ENCODE data around the gene RBM38.
A peak's percentile ranks its signal among the peaks of the same experiment; 100 is the strongest.
"Not testable (repeated sequence)": the region's sequence is repeated elsewhere in the genome, so short reads cannot be mapped to it uniquely, and the experiment has no call there.

Gene RBM38

GRCh38 chr20:57346477-57346876 is 44.7 kb upstream of the RBM38 start:
- Histone ChIP-seq H4K20me1 (ENCODE audit: low read depth, low read length) (no peaks in the 10 kb centered on the region), H3K4me2 (ENCODE audit: low read depth, low read length, poor library complexity, severe bottlenecking) (no peak overlapping the region), H3K4me3 (ENCODE audit: insufficient read depth, low read length, poor library complexity, severe bottlenecking) (no peak overlapping the region), H2AFZ (ENCODE audit: low read depth, low read length, severe bottlenecking) (no peak overlapping the region), H3K9me2 (replicated peaks; ENCODE audit: insufficient read depth, low read length) (no peaks in the 10 kb centered on the region), H3K9me3 (ENCODE audit: insufficient read depth, low read length) (no peaks in the 10 kb centered on the region), H3K79me2 (ENCODE audit: insufficient read depth, low read length) (peaks cover 4% of the 10 kb centered on the region), H3K27me3 (ENCODE audit: low read length) (no peaks in the 10 kb centered on the region), H3K36me3 (ENCODE audit: low read length) (no peaks in the 10 kb centered on the region), H3K9ac (ENCODE audit: low read length) (no peak overlapping the region), H3K27ac (ENCODE audit: low read depth, low read length) (no peak overlapping the region), H3F3A (ENCODE audit: insufficient read depth) (peaks cover 11% of the 10 kb centered on the region; the same call in 1 of the 2 replicates)
- no peak for TF ChIP-seq EZH2phosphoT487 (conservative IDR thresholded peaks at IDR 0.05; ENCODE audit: low read length)
- TF ChIP-seq CTCF (IDR thresholded peaks at IDR 0.05; ENCODE audit: insufficient read depth, low read length, poor library complexity, severe bottlenecking), result peak; percentile 67

- H4K20me1 ChIP-seq (ENCODE audit: low read depth, low read length), result no peaks in the 10 kb centered on the region; the same call in 1 of the 2 replicates
- H3K9ac ChIP-seq (ENCODE audit: low read length), result no peak overlapping the region
- H3K36me3 ChIP-seq (ENCODE audit: low read length), result no peaks in the 10 kb centered on the region
- no peaks in the 10 kb centered on the region for H3K9me3 ChIP-seq (ENCODE audit: insufficient read depth, low read length)
- H3K27me3 ChIP-seq (ENCODE audit: low read length), result no peaks in the 10 kb centered on the region
- peaks cover 13% of the 10 kb centered on the region for H3K79me2 ChIP-seq (ENCODE audit: insufficient read depth, low read length)
- H3K9me2 ChIP-seq (replicated peaks; ENCODE audit: insufficient read depth, low read length), result no peaks in the 10 kb centered on the region
- peaks cover 11% of the 10 kb centered on the region; the same call in 1 of the 2 replicates for H3F3A ChIP-seq (ENCODE audit: insufficient read depth)
- no peak overlapping the region for H3K4me3 ChIP-seq (ENCODE audit: insufficient read depth, low read length, poor library complexity, severe bottlenecking)
- H3K27ac ChIP-seq (ENCODE audit: low read depth, low read length), result no peak overlapping the region
- H3K4me2 ChIP-seq (ENCODE audit: low read depth, low read length, poor library complexity, severe bottlenecking), result no peak overlapping the region
- no peak for TF ChIP-seq EZH2phosphoT487 (conservative IDR thresholded peaks at IDR 0.05; ENCODE audit: low read length)
- TF ChIP-seq CTCF (IDR thresholded peaks at IDR 0.05; ENCODE audit: insufficient read depth, low read length, poor library complexity, severe bottlenecking), result no peak
- H2AFZ ChIP-seq (ENCODE audit: low read depth, low read length, severe bottlenecking), result no peak overlapping the region
Measured at GRCh38 chr20:57347393-57347792, 43.8 kb upstream of the RBM38 start.

- not testable (repeated sequence) for H4K20me1 ChIP-seq (ENCODE audit: low read depth, low read length); H3K36me3 ChIP-seq (ENCODE audit: low read length); H3K9ac ChIP-seq (ENCODE audit: low read length); H3K27ac ChIP-seq (ENCODE audit: low read depth, low read length); H2AFZ ChIP-seq (ENCODE audit: low read depth, low read length, severe bottlenecking); H3K27me3 ChIP-seq (ENCODE audit: low read length); H3K4me2 ChIP-seq (ENCODE audit: low read depth, low read length, poor library complexity, severe bottlenecking); H3K9me2 ChIP-seq (replicated peaks; ENCODE audit: insufficient read depth, low read length); H3K9me3 ChIP-seq (ENCODE audit: insufficient read depth, low read length); H3K4me3 ChIP-seq (ENCODE audit: insufficient read depth, low read length, poor library complexity, severe bottlenecking)
- Histone ChIP-seq H3F3A (ENCODE audit: insufficient read depth) (peaks cover 11% of the 10 kb centered on the region; the same call in 1 of the 2 replicates), H3K79me2 (ENCODE audit: insufficient read depth, low read length) (peaks cover 23% of the 10 kb centered on the region)
Measured at GRCh38 chr20:57348200-57348921, 42.8 kb upstream of the RBM38 start.

GRCh38 chr20:57348922-57349574 is 42.1 kb upstream of the RBM38 start:
- H2AFZ ChIP-seq (ENCODE audit: low read depth, low read length, severe bottlenecking); H3K9me2 ChIP-seq (replicated peaks; ENCODE audit: insufficient read depth, low read length); H3K4me2 ChIP-seq (ENCODE audit: low read depth, low read length, poor library complexity, severe bottlenecking); H3K27me3 ChIP-seq (ENCODE audit: low read length); H3K9ac ChIP-seq (ENCODE audit: low read length); H4K20me1 ChIP-seq (ENCODE audit: low read depth, low read length); H3K4me3 ChIP-seq (ENCODE audit: insufficient read depth, low read length, poor library complexity, severe bottlenecking); H3K36me3 ChIP-seq (ENCODE audit: low read length); H3K27ac ChIP-seq (ENCODE audit: low read depth, low read length); H3K9me3 ChIP-seq (ENCODE audit: insufficient read depth, low read length): not testable (repeated sequence)
- H3K79me2 ChIP-seq (ENCODE audit: insufficient read depth, low read length), result peaks cover 29% of the 10 kb centered on the region
- peaks cover 11% of the 10 kb centered on the region; the same call in 1 of the 2 replicates for H3F3A ChIP-seq (ENCODE audit: insufficient read depth)
